Measurements from ENCODE around the gene PLPPR1.
"Not testable (repeated sequence)": the region's sequence is repeated elsewhere in the genome, so short reads cannot be mapped to it uniquely, and the experiment has no call there.

The PLPPR1 gene

GRCh38 chr9:101269591-101270283, 241.2 kb downstream of the PLPPR1 start:
- H4K20me1 ChIP-seq = no peaks in the 10 kb centered on the region
- no peak overlapping the region for H3K27ac ChIP-seq
- H3K4me2 ChIP-seq = no peak overlapping the region
- H3K27me3 ChIP-seq = no peaks in the 10 kb centered on the region
- no peak overlapping the region for H3K9ac ChIP-seq
- H3K36me3 ChIP-seq = no peaks in the 10 kb centered on the region
- H3K4me3 ChIP-seq = no peak overlapping the region
- no peak for TF ChIP-seq Cebpa-rat (IDR thresholded peaks at IDR 0.05)
- no peaks in the 10 kb centered on the region for H3K9me3 ChIP-seq
- H3K4me1 ChIP-seq = peaks cover 17% of the 10 kb centered on the region

DNA sequence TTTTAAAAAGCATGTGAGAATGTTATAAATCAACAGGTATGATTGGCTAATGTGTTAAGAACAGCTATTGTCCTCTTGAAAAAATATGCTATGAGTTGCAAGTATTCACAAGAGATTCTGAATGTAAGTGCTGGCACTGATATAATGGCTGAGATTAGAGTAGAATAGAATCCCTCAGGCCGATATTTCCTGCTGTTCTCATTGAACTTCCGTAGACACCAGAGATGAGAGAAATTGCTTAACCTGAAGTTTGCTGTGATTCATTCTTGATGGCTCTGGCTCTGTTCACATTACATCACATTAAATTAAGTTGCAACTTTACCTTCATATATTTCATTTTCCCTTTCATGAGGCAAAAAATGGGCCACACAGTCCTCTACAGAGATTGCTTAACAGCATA, 241.8 kb downstream of the PLPPR1 start:
- Histone ChIP-seq H3K4me1 (peaks cover 23% of the 10 kb centered on the region), H3K27ac (no peak overlapping the region), H3K9ac (no peak overlapping the region), H3K36me3 (no peaks in the 10 kb centered on the region), H3K9me3 (no peaks in the 10 kb centered on the region), H3K27me3 (no peaks in the 10 kb centered on the region), H3K4me2 (no peak overlapping the region), H4K20me1 (no peaks in the 10 kb centered on the region), H3K4me3 (no peak overlapping the region)
- no peak for TF ChIP-seq Cebpa-rat (IDR thresholded peaks at IDR 0.05)

DNA sequence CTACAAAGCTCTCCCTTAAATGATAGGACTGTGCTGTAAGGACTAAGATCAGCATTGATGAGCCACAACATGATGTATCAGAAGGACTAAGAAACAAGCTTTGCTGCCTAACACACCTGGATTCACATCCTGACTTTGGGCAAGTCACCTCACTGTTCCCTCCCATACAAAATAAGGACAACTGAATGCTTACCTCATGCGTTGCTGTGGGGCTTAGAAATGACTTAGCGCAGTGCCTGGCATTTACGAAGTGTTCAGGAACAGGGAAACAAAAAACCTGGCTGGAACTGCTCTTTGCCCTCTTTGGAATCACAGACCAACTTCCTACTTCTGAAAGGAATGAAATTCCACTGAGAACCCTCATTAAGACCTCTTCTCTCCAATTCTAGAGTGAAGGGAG, 242.6 kb downstream of the PLPPR1 start:
- H3K4me1 ChIP-seq = peaks cover 28% of the 10 kb centered on the region
- H3K9ac ChIP-seq = no peak overlapping the region
- no peaks in the 10 kb centered on the region for H3K36me3 ChIP-seq
- no peak overlapping the region for H3K4me2 ChIP-seq
- H3K9me3 ChIP-seq = no peaks in the 10 kb centered on the region
- no peak overlapping the region for H3K27ac ChIP-seq
- no peaks in the 10 kb centered on the region for H4K20me1 ChIP-seq
- no peak overlapping the region for H3K4me3 ChIP-seq
- no peak for TF ChIP-seq Cebpa-rat (IDR thresholded peaks at IDR 0.05)
- no peaks in the 10 kb centered on the region for H3K27me3 ChIP-seq

DNA sequence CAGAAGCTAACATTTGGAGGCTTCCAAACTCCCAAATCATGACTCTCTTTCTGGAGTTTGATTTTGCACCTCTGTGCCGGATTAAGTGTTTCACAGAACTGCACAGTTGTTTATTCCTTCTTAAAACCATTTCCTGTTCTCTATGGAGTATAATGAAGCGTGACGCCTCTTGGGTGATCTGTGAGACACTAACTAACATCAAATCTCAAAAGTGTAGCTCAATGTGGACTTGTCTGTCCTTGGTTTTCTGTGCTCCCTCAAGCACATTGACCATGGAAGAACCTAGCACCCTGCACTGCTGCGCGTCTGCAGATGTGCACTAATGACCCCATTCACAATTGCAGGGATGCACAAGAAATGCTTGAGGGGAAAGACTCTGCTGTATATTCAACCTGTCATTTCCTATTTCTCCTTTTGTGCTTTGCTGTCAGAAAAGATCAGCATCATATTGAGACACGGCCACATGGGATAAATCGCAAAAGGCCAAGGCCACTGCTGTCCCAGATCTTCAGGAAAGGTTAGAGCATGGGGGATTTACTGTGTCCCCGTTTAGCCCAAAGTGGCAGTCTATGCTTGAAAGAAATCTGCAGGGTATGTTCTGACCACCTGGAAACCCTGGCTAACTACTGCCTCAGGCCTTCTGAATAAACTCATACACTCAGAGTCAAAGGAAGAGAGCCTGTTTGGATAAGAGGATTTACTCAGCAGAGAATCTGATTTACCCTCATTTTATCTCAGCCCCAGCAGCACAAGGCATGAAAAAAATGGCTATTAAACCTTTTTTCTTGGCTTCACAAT, 246.6 kb downstream of the PLPPR1 start:
- H3K27me3 ChIP-seq = no peaks in the 10 kb centered on the region
- no peak overlapping the region for H3K9ac ChIP-seq
- H3K4me2 ChIP-seq = peak overlapping the region; percentile 51
- H3K9me3 ChIP-seq = no peaks in the 10 kb centered on the region
- no peaks in the 10 kb centered on the region for H3K36me3 ChIP-seq
- peaks cover 18% of the 10 kb centered on the region for H3K4me1 ChIP-seq
- TF ChIP-seq Cebpa-rat (IDR thresholded peaks at IDR 0.05) = no peak
- no peak overlapping the region for H3K27ac ChIP-seq
- H4K20me1 ChIP-seq = no peaks in the 10 kb centered on the region
- no peak overlapping the region for H3K4me3 ChIP-seq

DNA sequence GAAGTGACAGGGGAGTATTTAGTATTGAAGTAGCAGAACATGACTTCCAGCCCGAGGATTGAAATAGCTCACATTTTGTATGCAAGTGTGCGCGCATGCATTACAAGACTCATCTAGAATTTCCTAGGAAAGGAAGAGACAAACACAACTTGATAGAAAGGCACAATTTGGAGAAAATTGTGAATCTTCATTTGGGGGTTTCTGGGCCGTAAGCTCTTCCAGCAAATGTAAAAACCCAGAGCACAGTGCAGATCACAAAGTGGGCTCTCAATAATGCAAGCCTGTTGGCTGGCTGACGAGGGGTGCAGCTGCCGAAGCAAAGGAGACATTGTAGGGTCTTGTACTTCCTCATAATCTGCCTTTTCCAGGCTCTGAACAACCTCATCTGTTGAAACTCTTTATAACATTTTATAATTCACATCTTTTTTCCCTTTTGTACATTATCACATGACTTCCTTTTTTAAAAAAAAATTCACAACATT, 247.3 kb downstream of the PLPPR1 start:
- H3K27ac ChIP-seq = no peak overlapping the region
- no peak overlapping the region for H3K4me3 ChIP-seq
- peaks cover 18% of the 10 kb centered on the region for H3K4me1 ChIP-seq
- peak overlapping the region; percentile 51 for H3K4me2 ChIP-seq
- TF ChIP-seq Cebpa-rat (IDR thresholded peaks at IDR 0.05) = no peak
- H3K27me3 ChIP-seq = no peaks in the 10 kb centered on the region
- no peak overlapping the region for H3K9ac ChIP-seq
- no peaks in the 10 kb centered on the region for H3K9me3 ChIP-seq
- H3K36me3 ChIP-seq = no peaks in the 10 kb centered on the region
- H4K20me1 ChIP-seq = no peaks in the 10 kb centered on the region

- H3K27me3 ChIP-seq, H3K27ac ChIP-seq, H3K9ac ChIP-seq, H3K4me2 ChIP-seq, H4K20me1 ChIP-seq, H3K4me1 ChIP-seq, H3K36me3 ChIP-seq, H3K9me3 ChIP-seq, H3K4me3 ChIP-seq: not testable (repeated sequence)
These were observed 262.5 kb downstream of the PLPPR1 start for GRCh38 chr9:101291043-101291442.

- no peaks in the 10 kb centered on the region for H4K20me1 ChIP-seq
- H3K9ac ChIP-seq = no peak overlapping the region
- H3K4me2 ChIP-seq = no peak overlapping the region
- H3K27ac ChIP-seq = no peak overlapping the region
- no peaks in the 10 kb centered on the region for H3K4me1 ChIP-seq
- no peaks in the 10 kb centered on the region for H3K36me3 ChIP-seq
- TF ChIP-seq Cebpa-rat (IDR thresholded peaks at IDR 0.05) = no peak
- no peaks in the 10 kb centered on the region for H3K9me3 ChIP-seq
- no peak overlapping the region for H3K4me3 ChIP-seq
- no peaks in the 10 kb centered on the region for H3K27me3 ChIP-seq
These were observed 271.4 kb downstream of the PLPPR1 start for GRCh38 chr9:101299901-101300300.

DNA sequence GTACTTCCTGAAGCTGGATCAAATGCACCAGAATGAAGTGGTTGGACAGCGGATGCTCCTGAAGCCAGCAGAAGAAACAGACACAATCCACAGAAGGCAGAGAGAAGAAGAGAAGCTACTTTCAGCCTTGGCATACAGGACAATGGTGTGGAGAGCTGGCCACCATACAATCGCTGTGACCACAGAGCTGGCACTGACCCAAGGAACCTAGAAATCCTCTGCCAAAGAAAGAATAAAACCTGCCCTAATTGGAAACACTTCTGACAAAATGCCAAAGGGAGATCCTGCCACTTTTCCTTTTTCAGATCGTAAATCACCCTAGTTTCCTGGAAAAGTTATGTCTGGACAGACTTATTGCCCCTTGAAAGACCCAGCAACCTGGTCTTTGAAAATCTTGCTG, 278.5 kb downstream of the PLPPR1 start:
- no peaks in the 10 kb centered on the region for H4K20me1 ChIP-seq
- H3K27ac ChIP-seq = no peak overlapping the region
- no peak for TF ChIP-seq Cebpa-rat (IDR thresholded peaks at IDR 0.05)
- H3K4me1 ChIP-seq = no peaks in the 10 kb centered on the region
- H3K4me3 ChIP-seq = no peak overlapping the region
- no peaks in the 10 kb centered on the region for H3K36me3 ChIP-seq
- no peak overlapping the region for H3K4me2 ChIP-seq
- no peaks in the 10 kb centered on the region for H3K27me3 ChIP-seq
- H3K9me3 ChIP-seq = no peaks in the 10 kb centered on the region
- no peak overlapping the region for H3K9ac ChIP-seq

- no peak overlapping the region for H3K9ac ChIP-seq
- no peak overlapping the region for H3K27ac ChIP-seq
- H3K4me2 ChIP-seq = no peak overlapping the region
- no peak for TF ChIP-seq Cebpa-rat (IDR thresholded peaks at IDR 0.05)
- no peaks in the 10 kb centered on the region for H4K20me1 ChIP-seq
- no peak overlapping the region for H3K4me3 ChIP-seq
- no peaks in the 10 kb centered on the region for H3K27me3 ChIP-seq
- H3K9me3 ChIP-seq = no peaks in the 10 kb centered on the region
- no peaks in the 10 kb centered on the region for H3K36me3 ChIP-seq
- no peaks in the 10 kb centered on the region for H3K4me1 ChIP-seq
These were observed 279.1 kb downstream of the PLPPR1 start for GRCh38 chr9:101307524-101308213.

GRCh38 chr9:101309139-101309538, 280.6 kb downstream of the PLPPR1 start:
- no peak overlapping the region for H3K9ac ChIP-seq
- no peak overlapping the region for H3K4me3 ChIP-seq
- no peaks in the 10 kb centered on the region for H3K4me1 ChIP-seq
- H3K27ac ChIP-seq = no peak overlapping the region
- no peaks in the 10 kb centered on the region for H3K36me3 ChIP-seq
- no peaks in the 10 kb centered on the region for H3K9me3 ChIP-seq
- no peaks in the 10 kb centered on the region for H3K27me3 ChIP-seq
- no peak for TF ChIP-seq Cebpa-rat (IDR thresholded peaks at IDR 0.05)
- no peaks in the 10 kb centered on the region for H4K20me1 ChIP-seq
- no peak overlapping the region for H3K4me2 ChIP-seq
